ENCODE results near the gene CHTF18. TPM values are rescaled to one million over a fixed set of nuclear protein-coding genes. Genes with fewer than 3 reads are reported as not detected.

Gene CHTF18
- total RNA-seq, 1 donor from 2014 or later: 97.4 TPM

GRCh38 chr16:760065-760464 lies 28.4 kb upstream of the CHTF18 start:
- intact Hi-C loops (cut with micrococcal nuclease): no loop called here

- intact Hi-C loops (cut with micrococcal nuclease): no loop called here
Measured at GRCh38 chr16:760545-761343, 27.7 kb upstream of the CHTF18 start, which contains the start of gene MSLN. Gene MSLN, plus strand, starts transcription at chr16:760734. Its CDS starts 1,947 bp downstream, at chr16:762681.

GRCh38 chr16:761625-762513 lies 26.6 kb upstream of the CHTF18 start:
- intact Hi-C loops (cut with micrococcal nuclease): no loop called here

- intact Hi-C loops (cut with micrococcal nuclease): no loop called here
Measured at GRCh38 chr16:762595-763268, 25.7 kb upstream of the CHTF18 start.

- intact Hi-C loops (cut with micrococcal nuclease): no loop called here
Measured at GRCh38 chr16:763369-764183, 24.8 kb upstream of the CHTF18 start.

GRCh38 chr16:764184-764750 lies 24.2 kb upstream of the CHTF18 start:
- intact Hi-C loops (cut with micrococcal nuclease): no loop called here

GRCh38 chr16:764848-765487 lies 23.5 kb upstream of the CHTF18 start:
- intact Hi-C loops (cut with micrococcal nuclease): no loop called here

GRCh38 chr16:765488-765865 lies 22.9 kb upstream of the CHTF18 start:
- intact Hi-C loops (cut with micrococcal nuclease): no loop called here

GRCh38 chr16:766008-766819 lies 22.2 kb upstream of the CHTF18 start:
- intact Hi-C loops (cut with micrococcal nuclease): no loop called here

GRCh38 chr16:766820-767640 lies 21.4 kb upstream of the CHTF18 start:
- intact Hi-C loops (cut with micrococcal nuclease): no loop called here

GRCh38 chr16:767743-768235 lies 20.6 kb upstream of the CHTF18 start:
- intact Hi-C loops (cut with micrococcal nuclease): no loop called here

- intact Hi-C loops (cut with micrococcal nuclease): no loop called here
Measured at GRCh38 chr16:768428-768827, 20.0 kb upstream of the CHTF18 start.

- intact Hi-C loops (cut with micrococcal nuclease): no loop called here
Measured at GRCh38 chr16:769184-769784, 19.1 kb upstream of the CHTF18 start.

GRCh38 chr16:769934-770333 lies 18.5 kb upstream of the CHTF18 start:
- intact Hi-C loops (cut with micrococcal nuclease): no loop called here

- intact Hi-C loops (cut with micrococcal nuclease): no loop called here
Measured at GRCh38 chr16:770411-770810, 18.0 kb upstream of the CHTF18 start.

- intact Hi-C loops (cut with micrococcal nuclease): no loop called here
Measured at GRCh38 chr16:772959-773358, 15.5 kb upstream of the CHTF18 start.

GRCh38 chr16:774086-775001 lies 14.1 kb upstream of the CHTF18 start:
- intact Hi-C loops (cut with micrococcal nuclease): no loop called here
